SU-DHL-6 (cell line): ENCODE results near the gene RUNX1.

Experiments
- H2AFZ ChIP-seq: fragments of 200-600 bp; sonication (generic); 2 replicates; pipeline ENCODE4 v1.6.1; 2014; ENCODE audit warnings: low read depth, mild to moderate bottlenecking, moderate library complexity, mixed read lengths, antibody characterized with exemption, low read length; ENCODE audit not compliant: severe bottlenecking
- H3F3A ChIP-seq: fragments of 200-600 bp; shearing (Covaris generic); 2 replicates; pipeline ENCODE4 v1.6.0; 2016; ENCODE audit warnings: antibody characterized with exemption, mild to moderate bottlenecking; ENCODE audit not compliant: insufficient read depth
- H3K27ac ChIP-seq: fragments of 200-600 bp; sonication (generic); 2 replicates; pipeline ENCODE4 v1.5.1; 2016; ENCODE audit warnings: low read depth, mild to moderate bottlenecking, low read length, moderate library complexity, mixed read lengths
- H3K27me3 ChIP-seq: fragments of 200-600 bp; sonication (generic), shearing (Covaris generic); 2 replicates; pipeline ENCODE4 v1.6.0; 2014; ENCODE audit warnings: mild to moderate bottlenecking, low read length
- H3K36me3 ChIP-seq: fragments of 200-600 bp; sonication (generic); 2 replicates; pipeline ENCODE4 v1.6.1; 2014; ENCODE audit warnings: mild to moderate bottlenecking, low read length, mixed read lengths
- H3K4me2 ChIP-seq: fragments of 300-600, 200-600 bp; shearing (Covaris generic), sonication (generic); 2 replicates; pipeline ENCODE4 v1.6.0; 2014; ENCODE audit warnings: low read length, low read depth, mild to moderate bottlenecking; ENCODE audit not compliant: poor library complexity, severe bottlenecking
- H3K4me3 ChIP-seq: fragments of 200-600 bp; sonication (generic); 2 replicates; pipeline ENCODE4 v1.5.1; 2014; ENCODE audit warnings: antibody characterized with exemption, low read length, mild to moderate bottlenecking, mixed read lengths; ENCODE audit not compliant: insufficient read depth, poor library complexity, severe bottlenecking
- H3K79me2 ChIP-seq: fragments of 200-600 bp; sonication (generic); 2 replicates; pipeline ENCODE4 v1.6.1; 2014; ENCODE audit warnings: mild to moderate bottlenecking, low read length, moderate library complexity; ENCODE audit not compliant: insufficient read depth
- H3K9ac ChIP-seq: fragments of 200-600 bp; sonication (generic); 2 replicates; pipeline ENCODE4 v1.7.0; 2014; ENCODE audit warnings: mild to moderate bottlenecking, low read length
- H3K9me2 ChIP-seq: fragments of 200-600 bp; sonication (generic); replicated peaks from 2 replicates; pipeline ENCODE4 v1.6.1; 2014; ENCODE audit warnings: low read length; ENCODE audit not compliant: insufficient read depth
- H3K9me3 ChIP-seq: fragments of 200-600 bp; sonication (generic); 2 replicates; pipeline ENCODE4 v1.6.1; 2014; ENCODE audit warnings: low read length, mixed read lengths; ENCODE audit not compliant: insufficient read depth
- H4K20me1 ChIP-seq: fragments of 200-600 bp; sonication (generic); 2 replicates; pipeline ENCODE4 v1.6.1; 2014; ENCODE audit warnings: low read depth, mild to moderate bottlenecking, antibody characterized with exemption, low read length, moderate library complexity, mixed read lengths
- EZH2phosphoT487 ChIP-seq: fragments of 200-600 bp; sonication (generic), shearing (Covaris generic); conservative IDR thresholded peaks from 2 replicates; pipeline ENCODE4 v1.6.1; 2018; ENCODE audit warnings: mild to moderate bottlenecking, antibody characterized with exemption, low read length, moderate library complexity, mixed read lengths
- TF ChIP-seq, protein P1 (sequence below): fragments of 200-600 bp; sonication (generic); IDR thresholded peaks from one replicate; pipeline ENCODE4 v1.5.1; 2017; ENCODE audit warnings: antibody characterized with exemption, mild to moderate bottlenecking, low read length, moderate library complexity; ENCODE audit not compliant: insufficient read depth, poor library complexity, severe bottlenecking

RUNX1 gene

DNA sequence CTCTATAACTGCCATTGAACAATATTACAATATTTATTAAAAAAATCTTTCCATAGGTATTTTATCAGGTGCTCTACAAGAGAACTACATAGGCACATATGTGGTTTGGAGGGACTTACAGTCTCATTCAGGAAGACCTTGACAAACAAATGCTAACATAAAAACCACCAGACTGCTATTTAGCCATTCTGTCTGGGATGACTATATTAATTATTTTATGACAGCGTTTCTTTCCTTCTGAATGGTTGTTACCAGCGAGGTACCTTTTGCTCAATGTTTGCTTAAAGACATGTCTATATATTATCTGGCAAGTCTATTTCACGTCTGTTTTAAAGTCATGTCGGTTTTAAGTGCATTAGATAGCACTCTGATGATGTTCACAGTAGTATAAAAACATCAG is 69.7 kb downstream of the RUNX1 start:
- peaks cover 69% of the 10 kb centered on the region for H3K79me2 ChIP-seq
- no peaks in the 10 kb centered on the region for H3K27me3 ChIP-seq
- H2AFZ ChIP-seq: no peak overlapping the region
- no peak overlapping the region for H3K9ac ChIP-seq
- no peak overlapping the region for H3K4me2 ChIP-seq
- H4K20me1 ChIP-seq: peaks cover 34% of the 10 kb centered on the region
- H3K9me2 ChIP-seq: no peaks in the 10 kb centered on the region
- H3K27ac ChIP-seq: no peak overlapping the region
- H3K9me3 ChIP-seq: no peaks in the 10 kb centered on the region
- H3K36me3 ChIP-seq: no peaks in the 10 kb centered on the region
- no peak overlapping the region for H3K4me3 ChIP-seq
- no peaks in the 10 kb centered on the region for H3F3A ChIP-seq
- no peak for TF ChIP-seq EZH2phosphoT487
- TF ChIP-seq, protein P1, sequence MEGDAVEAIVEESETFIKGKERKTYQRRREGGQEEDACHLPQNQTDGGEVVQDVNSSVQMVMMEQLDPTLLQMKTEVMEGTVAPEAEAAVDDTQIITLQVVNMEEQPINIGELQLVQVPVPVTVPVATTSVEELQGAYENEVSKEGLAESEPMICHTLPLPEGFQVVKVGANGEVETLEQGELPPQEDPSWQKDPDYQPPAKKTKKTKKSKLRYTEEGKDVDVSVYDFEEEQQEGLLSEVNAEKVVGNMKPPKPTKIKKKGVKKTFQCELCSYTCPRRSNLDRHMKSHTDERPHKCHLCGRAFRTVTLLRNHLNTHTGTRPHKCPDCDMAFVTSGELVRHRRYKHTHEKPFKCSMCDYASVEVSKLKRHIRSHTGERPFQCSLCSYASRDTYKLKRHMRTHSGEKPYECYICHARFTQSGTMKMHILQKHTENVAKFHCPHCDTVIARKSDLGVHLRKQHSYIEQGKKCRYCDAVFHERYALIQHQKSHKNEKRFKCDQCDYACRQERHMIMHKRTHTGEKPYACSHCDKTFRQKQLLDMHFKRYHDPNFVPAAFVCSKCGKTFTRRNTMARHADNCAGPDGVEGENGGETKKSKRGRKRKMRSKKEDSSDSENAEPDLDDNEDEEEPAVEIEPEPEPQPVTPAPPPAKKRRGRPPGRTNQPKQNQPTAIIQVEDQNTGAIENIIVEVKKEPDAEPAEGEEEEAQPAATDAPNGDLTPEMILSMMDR: no peak

DNA sequence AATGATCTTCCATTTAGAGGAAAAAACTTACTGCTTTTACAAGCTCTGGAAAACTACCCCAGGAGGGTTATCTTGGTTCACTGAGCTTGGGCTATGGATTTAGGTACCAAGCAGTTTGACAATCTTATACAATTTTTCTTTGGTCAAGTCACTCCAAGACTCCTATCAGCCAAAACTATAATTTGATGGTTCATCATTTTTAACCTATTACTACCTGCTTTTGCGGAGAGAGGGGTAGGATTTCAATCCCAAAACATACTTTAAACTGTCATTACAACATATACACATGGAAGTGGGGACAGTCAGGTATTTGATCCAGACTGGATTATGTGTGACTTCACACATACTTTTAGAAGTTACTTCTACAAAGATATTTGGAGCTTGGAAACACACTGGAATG is 71.8 kb downstream of the RUNX1 start:
- Histone ChIP-seq H2AFZ (no peak overlapping the region), H3K27me3 (no peaks in the 10 kb centered on the region), H3K9me2 (no peaks in the 10 kb centered on the region), H3K36me3 (no peaks in the 10 kb centered on the region), H3K27ac (no peak overlapping the region), H3K4me3 (no peak overlapping the region), H3K9ac (no peak overlapping the region), H3K79me2 (peaks cover 77% of the 10 kb centered on the region), H4K20me1 (peaks cover 47% of the 10 kb centered on the region), H3F3A (no peaks in the 10 kb centered on the region), H3K4me2 (no peak overlapping the region), H3K9me3 (no peaks in the 10 kb centered on the region)
- TF ChIP-seq, protein P1: no peak
- TF ChIP-seq EZH2phosphoT487: no peak

DNA sequence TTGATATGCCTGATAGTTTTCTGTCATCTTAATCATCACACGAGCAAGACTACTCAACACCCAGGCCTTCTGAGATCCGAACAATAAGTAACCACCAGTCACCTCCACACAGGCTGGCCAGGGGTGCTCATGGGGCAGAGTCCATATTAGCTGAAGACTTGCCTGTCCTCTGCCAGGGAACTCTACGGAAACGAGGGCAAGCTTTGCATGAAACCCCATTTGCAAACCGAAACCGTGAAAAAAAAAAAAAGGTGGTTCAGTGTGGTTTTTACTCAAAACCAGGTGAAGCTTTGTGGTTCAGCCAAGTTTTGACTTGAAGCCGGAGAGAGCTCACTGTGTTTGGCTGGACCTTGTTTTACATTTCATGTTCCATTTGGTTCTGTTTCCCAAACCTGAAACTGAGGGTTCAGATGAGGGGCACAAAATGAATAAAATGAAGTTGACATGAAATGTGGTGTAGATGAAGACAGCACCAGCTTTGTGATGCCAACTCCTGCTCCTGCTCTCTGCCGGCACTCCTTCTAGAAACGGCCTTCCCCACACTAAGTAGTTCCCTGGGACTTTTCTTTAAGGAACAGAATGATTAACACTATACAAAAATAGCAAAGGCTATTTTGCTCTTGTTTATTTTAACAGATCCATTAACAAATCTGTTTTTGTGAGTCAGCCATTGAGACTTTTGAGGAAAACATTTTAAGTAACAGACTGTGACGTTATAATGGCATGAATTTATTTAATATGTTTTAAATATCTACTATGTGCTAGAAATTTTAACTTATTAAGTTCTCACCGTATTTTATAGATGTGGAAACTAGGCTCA is 74.7 kb downstream of the RUNX1 start:
- no peaks in the 10 kb centered on the region for H3K9me3 ChIP-seq
- no peaks in the 10 kb centered on the region for H3K27me3 ChIP-seq
- peak overlapping the region; percentile 38 for H3K4me2 ChIP-seq
- H3K9ac ChIP-seq: no peak overlapping the region
- no peak overlapping the region for H2AFZ ChIP-seq
- H3K27ac ChIP-seq: no peak overlapping the region
- no peak overlapping the region for H3K4me3 ChIP-seq
- no peaks in the 10 kb centered on the region for H3K36me3 ChIP-seq
- no peaks in the 10 kb centered on the region for H3K9me2 ChIP-seq
- H3K79me2 ChIP-seq: peaks cover 90% of the 10 kb centered on the region
- H4K20me1 ChIP-seq: peaks cover 51% of the 10 kb centered on the region
- TF ChIP-seq EZH2phosphoT487: no peak
- TF ChIP-seq, protein P1: no peak
- H3F3A ChIP-seq: no peaks in the 10 kb centered on the region
